ENCODE data around the gene TMEM89. TPM values are rescaled to one million over a fixed set of nuclear protein-coding genes. Genes with fewer than 3 reads are reported as not detected.

TMEM89 gene
- total RNA-seq, 1 donor from 2014 or later = not detected

DNA sequence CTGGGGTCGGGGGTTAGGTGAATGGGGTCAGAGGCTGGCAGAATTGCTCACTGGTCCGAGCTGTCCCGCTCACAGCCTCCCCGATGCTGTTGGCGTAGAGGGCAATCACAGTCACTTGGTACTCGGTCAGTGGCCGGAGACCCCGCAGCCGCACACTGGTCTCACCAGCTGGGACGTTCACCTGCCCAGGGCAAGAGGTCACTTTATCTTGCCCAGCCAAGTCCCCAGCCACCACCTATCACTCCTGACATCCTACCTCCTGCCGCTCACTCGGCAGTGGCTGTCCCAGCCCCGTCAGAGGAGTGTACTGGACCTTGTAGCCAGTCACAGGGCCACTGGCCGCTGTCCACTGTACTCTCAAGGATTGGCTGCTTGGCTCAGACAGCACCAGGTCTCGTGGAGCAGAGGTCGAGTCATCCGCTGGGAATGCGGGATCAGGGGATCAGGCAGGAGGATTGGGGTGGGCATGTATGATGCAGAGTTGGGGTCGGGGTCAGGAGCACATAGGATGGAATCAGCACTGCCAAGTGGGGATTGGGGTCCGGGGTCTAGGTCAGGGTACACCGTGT lies 29.0 kb downstream of the TMEM89 start:
- no peak overlapping the region for H3K4me3 ChIP-seq (ENCODE audit: low read depth, low read length)
- TF ChIP-seq, protein P1, sequence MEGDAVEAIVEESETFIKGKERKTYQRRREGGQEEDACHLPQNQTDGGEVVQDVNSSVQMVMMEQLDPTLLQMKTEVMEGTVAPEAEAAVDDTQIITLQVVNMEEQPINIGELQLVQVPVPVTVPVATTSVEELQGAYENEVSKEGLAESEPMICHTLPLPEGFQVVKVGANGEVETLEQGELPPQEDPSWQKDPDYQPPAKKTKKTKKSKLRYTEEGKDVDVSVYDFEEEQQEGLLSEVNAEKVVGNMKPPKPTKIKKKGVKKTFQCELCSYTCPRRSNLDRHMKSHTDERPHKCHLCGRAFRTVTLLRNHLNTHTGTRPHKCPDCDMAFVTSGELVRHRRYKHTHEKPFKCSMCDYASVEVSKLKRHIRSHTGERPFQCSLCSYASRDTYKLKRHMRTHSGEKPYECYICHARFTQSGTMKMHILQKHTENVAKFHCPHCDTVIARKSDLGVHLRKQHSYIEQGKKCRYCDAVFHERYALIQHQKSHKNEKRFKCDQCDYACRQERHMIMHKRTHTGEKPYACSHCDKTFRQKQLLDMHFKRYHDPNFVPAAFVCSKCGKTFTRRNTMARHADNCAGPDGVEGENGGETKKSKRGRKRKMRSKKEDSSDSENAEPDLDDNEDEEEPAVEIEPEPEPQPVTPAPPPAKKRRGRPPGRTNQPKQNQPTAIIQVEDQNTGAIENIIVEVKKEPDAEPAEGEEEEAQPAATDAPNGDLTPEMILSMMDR (conservative IDR thresholded peaks at IDR 0.05; ENCODE audit: low read depth, low read length) = no peak
- DNase-seq (ENCODE audit: low read depth) = no peak

DNA sequence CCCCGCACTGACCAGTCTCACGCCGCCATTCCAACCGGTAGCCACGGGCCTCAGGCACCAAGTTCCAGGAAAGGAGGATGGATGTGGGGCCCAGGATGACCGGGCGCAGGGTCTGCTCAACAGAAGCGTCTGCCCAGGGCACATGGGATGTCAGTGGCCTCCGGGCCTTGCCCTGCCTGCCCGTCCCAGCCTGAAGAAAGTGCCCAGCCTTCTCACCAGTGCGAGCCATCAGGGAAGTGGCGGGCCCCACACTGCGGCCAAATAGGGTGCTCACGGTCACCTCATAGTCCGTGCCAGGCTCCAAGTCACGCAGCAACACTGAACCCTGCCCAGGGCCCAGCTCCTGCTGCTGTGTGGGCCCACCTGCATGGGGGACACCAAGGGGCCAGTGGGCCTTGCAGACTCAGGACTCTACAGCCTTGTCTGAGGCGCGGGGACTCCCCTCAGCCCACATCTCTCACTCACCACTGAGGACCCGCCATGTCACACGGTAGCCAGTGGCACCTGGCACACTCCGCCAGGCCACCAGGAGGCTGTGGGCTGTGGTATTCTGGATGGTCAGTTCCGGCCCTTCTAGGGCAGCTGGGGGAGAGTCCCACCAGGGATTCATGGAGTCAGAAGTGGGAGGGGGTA lies 29.6 kb downstream of the TMEM89 start:
- H3K4me3 ChIP-seq (ENCODE audit: low read depth, low read length) = no peak overlapping the region
- TF ChIP-seq, protein P1 (conservative IDR thresholded peaks at IDR 0.05; ENCODE audit: low read depth, low read length) = no peak
- DNase-seq (ENCODE audit: low read depth) = no peak

DNA sequence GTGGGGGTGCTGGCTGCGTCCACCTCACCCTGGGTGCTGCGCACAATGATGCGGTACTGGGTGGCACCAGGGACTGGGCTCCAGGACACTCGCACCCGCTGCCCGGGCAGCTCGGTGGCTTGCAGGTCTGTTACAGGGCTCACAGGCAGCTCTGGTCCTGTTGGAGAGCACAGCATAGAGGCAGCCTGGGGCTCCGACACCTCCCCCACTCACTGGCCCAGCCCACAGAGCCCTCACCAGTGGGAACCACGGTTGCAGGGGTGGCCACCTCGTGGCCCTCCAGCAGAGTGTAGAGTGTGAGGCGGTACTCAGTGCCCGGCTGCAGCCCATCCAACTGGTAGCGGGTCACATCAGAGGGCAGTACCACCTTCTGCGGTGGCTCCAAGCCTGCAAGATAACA lies 30.1 kb downstream of the TMEM89 start:
- H3K4me3 ChIP-seq (ENCODE audit: low read depth, low read length) = no peak overlapping the region
- no peak for DNase-seq (ENCODE audit: low read depth)
- TF ChIP-seq, protein P1 (conservative IDR thresholded peaks at IDR 0.05; ENCODE audit: low read depth, low read length) = no peak

DNA sequence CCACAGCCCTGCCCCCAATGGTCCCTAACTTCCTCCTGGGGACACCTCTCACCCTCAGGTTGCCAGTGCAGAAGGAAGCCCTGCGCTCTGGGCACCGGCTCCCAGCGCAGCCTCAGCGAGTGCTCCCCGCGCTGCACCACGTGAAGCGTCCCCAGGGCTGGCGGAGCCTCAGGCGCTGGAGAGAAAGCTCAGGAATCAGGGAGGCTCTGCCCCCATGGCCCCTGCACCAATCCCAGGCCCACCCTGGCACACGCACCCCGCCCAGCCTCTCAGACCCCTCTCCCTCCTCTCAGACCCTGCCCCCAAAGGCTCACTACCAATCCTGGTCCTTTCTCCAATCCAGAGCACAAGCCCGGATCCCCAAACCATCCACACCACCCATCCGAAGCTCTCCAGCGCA lies 33.3 kb downstream of the TMEM89 start:
- TF ChIP-seq, protein P1 (conservative IDR thresholded peaks at IDR 0.05; ENCODE audit: low read depth, low read length) = no peak
- no peak for DNase-seq (ENCODE audit: low read depth)

DNA sequence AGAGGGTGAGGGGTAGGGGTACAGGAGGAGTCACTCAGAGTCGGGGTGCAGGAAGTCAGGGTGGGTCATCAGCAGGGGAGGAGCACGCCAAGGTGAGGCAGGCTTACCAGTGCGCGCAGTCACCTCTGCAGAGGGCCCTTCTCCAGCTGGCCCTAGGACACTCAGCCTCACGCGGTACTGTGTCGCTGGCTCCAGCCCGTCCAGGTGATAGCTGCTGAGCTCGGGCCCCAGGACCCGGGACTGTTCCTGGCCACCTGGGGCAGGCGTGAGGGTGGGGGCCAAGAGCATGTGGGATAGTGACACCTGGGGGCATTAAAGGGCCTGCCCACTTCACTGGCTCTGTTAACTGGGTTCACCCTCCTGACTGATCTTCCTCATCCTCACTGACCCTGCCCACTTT lies 33.9 kb downstream of the TMEM89 start:
- no peak for DNase-seq (ENCODE audit: low read depth)
- TF ChIP-seq, protein P1 (conservative IDR thresholded peaks at IDR 0.05; ENCODE audit: low read depth, low read length) = no peak
- H3K4me3 ChIP-seq (ENCODE audit: low read depth, low read length) = no peak overlapping the region

More for the DNA sequence above, 33.3 kb downstream of the TMEM89 start:
- H3K4me3 ChIP-seq (ENCODE audit: low read depth, low read length) = no peak overlapping the region

DNA sequence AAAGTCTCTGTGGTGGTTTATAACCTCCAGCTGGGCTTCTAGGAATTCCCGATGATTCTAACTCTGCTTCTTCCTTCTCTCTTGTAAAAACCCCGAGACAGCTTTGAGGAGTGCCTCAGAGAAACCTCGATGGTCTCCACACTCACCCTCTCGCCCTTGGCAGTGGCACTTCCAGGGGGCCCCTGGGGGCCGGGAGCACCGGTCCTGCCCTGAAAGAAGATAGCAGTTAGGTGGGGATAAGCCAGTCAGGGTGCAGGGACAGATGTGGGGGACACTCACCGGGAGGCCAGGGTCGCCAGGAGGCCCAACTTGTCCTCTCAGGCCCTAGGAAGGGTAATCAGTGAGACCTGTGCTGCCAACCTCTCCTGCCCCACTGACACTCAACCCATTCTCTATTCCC lies 36.2 kb downstream of the TMEM89 start:
- H3K4me3 ChIP-seq (ENCODE audit: low read depth, low read length) = no peak overlapping the region
- DNase-seq (ENCODE audit: low read depth) = no peak
- TF ChIP-seq, protein P1 (conservative IDR thresholded peaks at IDR 0.05; ENCODE audit: low read depth, low read length) = no peak

DNA sequence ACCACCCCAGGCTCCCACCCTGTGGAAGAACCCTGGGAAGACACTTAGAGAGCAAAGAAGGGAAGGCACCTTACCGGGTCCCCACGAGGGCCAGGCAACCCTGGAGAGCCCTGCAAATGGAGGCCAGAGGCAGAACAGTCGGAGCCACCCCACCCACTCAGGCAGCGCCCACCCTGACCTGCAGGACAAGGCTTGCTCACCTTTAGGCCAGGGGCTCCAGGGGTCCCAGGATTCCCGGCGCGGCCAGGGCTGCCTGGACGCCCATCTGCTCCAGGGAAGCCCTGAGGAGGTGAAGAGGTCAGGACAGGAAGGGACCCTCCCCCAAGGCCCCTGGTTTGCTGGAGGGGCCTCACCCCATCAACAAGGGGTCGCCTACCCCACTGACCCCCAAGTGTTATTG lies 36.7 kb downstream of the TMEM89 start:
- TF ChIP-seq, protein P1 (conservative IDR thresholded peaks at IDR 0.05; ENCODE audit: low read depth, low read length) = no peak
- H3K4me3 ChIP-seq (ENCODE audit: low read depth, low read length) = no peak overlapping the region
- DNase-seq (ENCODE audit: low read depth) = no peak
